WTC11 (cell line): ENCODE results near the gene PRPF6.

ENCODE experiments used
- AR ChIP-seq: fragments of 250-450 bp; sonication (Bioruptor Pico); IDR thresholded peaks from 2 replicates; pipeline ENCODE4 v1.9.0; 2021; ENCODE audit warnings: mild to moderate bottlenecking
- ATF3 ChIP-seq: sonication (generic); formaldehyde crosslinking; conservative IDR thresholded peaks from 2 replicates; pipeline ENCODE4 v1.8.1; 2022; ENCODE audit warnings: mild to moderate bottlenecking, missing genetic modification reagents
- CDX4 ChIP-seq: fragments of 250-450 bp; sonication (Bioruptor Pico); IDR thresholded peaks from 2 replicates; pipeline ENCODE4 v1.9.0; 2021; ENCODE audit warnings: moderate library complexity, mild to moderate bottlenecking, inconsistent platforms, borderline replicate concordance
- CREB1 ChIP-seq: sonication (generic); formaldehyde crosslinking; IDR thresholded peaks from 2 replicates; pipeline ENCODE4 v1.8.0; 2023; ENCODE audit warnings: mild to moderate bottlenecking, missing genetic modification reagents
- CREM ChIP-seq: sonication (generic); formaldehyde crosslinking; IDR thresholded peaks from 2 replicates; pipeline ENCODE4 v1.8.1; 2022; ENCODE audit warnings: mild to moderate bottlenecking, missing genetic modification reagents, moderate library complexity
- CTCF ChIP-seq: fragments of 200-600 bp; IDR thresholded peaks from 2 replicates; pipeline ENCODE4 v1.8.0; 2022; ENCODE audit warnings: antibody characterized with exemption
- MAX ChIP-seq: sonication (generic); formaldehyde crosslinking; IDR thresholded peaks from 2 replicates; pipeline ENCODE4 v1.8.0; 2022; ENCODE audit warnings: mild to moderate bottlenecking, missing genetic modification reagents
- NR3C1 ChIP-seq: sonication (generic); formaldehyde crosslinking; conservative IDR thresholded peaks from 2 replicates; pipeline ENCODE4 v1.8.1; 2023; ENCODE audit warnings: low read depth, mild to moderate bottlenecking, missing genetic modification reagents
- TEAD4 ChIP-seq: sonication (generic); formaldehyde crosslinking; IDR thresholded peaks from 2 replicates; pipeline ENCODE4 v1.8.0; 2022; ENCODE audit warnings: mild to moderate bottlenecking, missing genetic modification reagents
- ZBTB43 ChIP-seq: sonication (generic); formaldehyde crosslinking; IDR thresholded peaks from 2 replicates; pipeline ENCODE4 v1.8.1; 2023; ENCODE audit warnings: mild to moderate bottlenecking, missing genetic modification reagents
- ZNF219 ChIP-seq: sonication (generic); formaldehyde crosslinking; IDR thresholded peaks from 2 replicates; pipeline ENCODE4 v1.8.0; 2023; ENCODE audit warnings: missing genetic modification reagents, mild to moderate bottlenecking, borderline replicate concordance
- ZNF317 ChIP-seq: sonication (generic); formaldehyde crosslinking; IDR thresholded peaks from 2 replicates; pipeline ENCODE4 v1.8.1; 2023; ENCODE audit warnings: low read depth, mild to moderate bottlenecking, moderate library complexity, missing genetic modification reagents, borderline replicate concordance
- ZNF425 ChIP-seq: fragments of 250-450 bp; sonication (Bioruptor Pico); conservative IDR thresholded peaks from 2 replicates; pipeline ENCODE4 v1.9.0; 2021; ENCODE audit warnings: mild to moderate bottlenecking
- ZSCAN18 ChIP-seq: fragments of 250-450 bp; sonication (Bioruptor Pico); IDR thresholded peaks from 2 replicates; pipeline ENCODE4 v2.1.2; 2022; ENCODE audit warnings: mild to moderate bottlenecking, moderate library complexity

GRCh38 chr20:63972312-63973159, 8.4 kb upstream of the PRPF6 start:
- TF ChIP-seq CDX4 (CRISPR knock-in tag), result no peak
- TF ChIP-seq MAX (CRISPR knock-in tag), result no peak
- TF ChIP-seq NR3C1 (CRISPR knock-in tag), result no peak
- TF ChIP-seq CTCF, result no peak
- TF ChIP-seq TEAD4 (CRISPR knock-in tag), result no peak
- no peak for TF ChIP-seq ZSCAN18 (CRISPR knock-in tag)
- no peak for TF ChIP-seq ZBTB43
- no peak for TF ChIP-seq CREB1 (CRISPR knock-in tag)
- TF ChIP-seq ZNF425 (CRISPR knock-in tag), result no peak
- no peak for TF ChIP-seq ZNF219 (CRISPR knock-in tag)
- no peak for TF ChIP-seq ATF3 (CRISPR knock-in tag)
- no peak for TF ChIP-seq ZNF317 (CRISPR knock-in tag)
- no peak for TF ChIP-seq CREM (CRISPR knock-in tag)
- no peak for TF ChIP-seq AR (CRISPR knock-in tag)
